ENCODE data around the gene AP5B1.
"Not testable (repeated sequence)": the region's sequence is repeated elsewhere in the genome, so short reads cannot be mapped to it uniquely, and the experiment has no call there.

The AP5B1 gene

GRCh38 chr11:65771589-65772112, 9.1 kb downstream of the AP5B1 start:
- Histone ChIP-seq H3K27me3 (ENCODE audit: insufficient read depth, low read length) (no peaks in the 10 kb centered on the region), H3K4me1 (ENCODE audit: insufficient read depth, low read length) (no peaks in the 10 kb centered on the region), H3K9me3 (ENCODE audit: insufficient read depth, low read depth, low read length) (no peaks in the 10 kb centered on the region), H3K36me3 (ENCODE audit: insufficient read depth, low read depth, low read length) (peaks cover 4% of the 10 kb centered on the region; the same call in 1 of the 2 replicates), H3K9ac (ENCODE audit: low read depth, low read length) (no peak overlapping the region), H3K27ac (ENCODE audit: low read length) (no peak overlapping the region), H3K4me3 (ENCODE audit: low read length) (no peak overlapping the region)

GRCh38 chr11:65770951-65771567, 9.7 kb downstream of the AP5B1 start:
- no peaks in the 10 kb centered on the region for H3K4me1 ChIP-seq (ENCODE audit: insufficient read depth, low read length)
- no peaks in the 10 kb centered on the region for H3K27me3 ChIP-seq (ENCODE audit: insufficient read depth, low read length)
- no peak overlapping the region for H3K4me3 ChIP-seq (ENCODE audit: low read length)
- H3K27ac ChIP-seq (ENCODE audit: low read length): no peak overlapping the region
- H3K36me3 ChIP-seq (ENCODE audit: insufficient read depth, low read depth, low read length): no peaks in the 10 kb centered on the region
- no peak overlapping the region for H3K9ac ChIP-seq (ENCODE audit: low read depth, low read length)
- H3K9me3 ChIP-seq (ENCODE audit: insufficient read depth, low read depth, low read length): no peaks in the 10 kb centered on the region

- not testable (repeated sequence) for H3K27ac ChIP-seq (ENCODE audit: low read length); H3K9ac ChIP-seq (ENCODE audit: low read depth, low read length)
These were observed 13.0 kb downstream of the AP5B1 start for GRCh38 chr11:65767806-65768205.

GRCh38 chr11:65767406-65767805, 13.4 kb downstream of the AP5B1 start:
- no peaks in the 10 kb centered on the region for H3K36me3 ChIP-seq (ENCODE audit: insufficient read depth, low read depth, low read length)
- no peaks in the 10 kb centered on the region for H3K27me3 ChIP-seq (ENCODE audit: insufficient read depth, low read length)
- H3K9me3 ChIP-seq (ENCODE audit: insufficient read depth, low read depth, low read length): no peaks in the 10 kb centered on the region
- H3K9ac ChIP-seq (ENCODE audit: low read depth, low read length): no peak overlapping the region
- no peak overlapping the region for H3K27ac ChIP-seq (ENCODE audit: low read length)
- H3K4me3 ChIP-seq (ENCODE audit: low read length): no peak overlapping the region
- no peaks in the 10 kb centered on the region for H3K4me1 ChIP-seq (ENCODE audit: insufficient read depth, low read length)

More at GRCh38 chr11:65767806-65768205, 13.0 kb downstream of the AP5B1 start:
- H3K27me3 ChIP-seq (ENCODE audit: insufficient read depth, low read length); H3K36me3 ChIP-seq (ENCODE audit: insufficient read depth, low read depth, low read length); H3K4me1 ChIP-seq (ENCODE audit: insufficient read depth, low read length); H3K9me3 ChIP-seq (ENCODE audit: insufficient read depth, low read depth, low read length); H3K4me3 ChIP-seq (ENCODE audit: low read length): not testable (repeated sequence)

- H3K9ac ChIP-seq (ENCODE audit: low read depth, low read length): no peak overlapping the region
- H3K36me3 ChIP-seq (ENCODE audit: insufficient read depth, low read depth, low read length): no peaks in the 10 kb centered on the region
- H3K4me3 ChIP-seq (ENCODE audit: low read length): no peak overlapping the region
- H3K27me3 ChIP-seq (ENCODE audit: insufficient read depth, low read length): no peaks in the 10 kb centered on the region
- no peaks in the 10 kb centered on the region for H3K9me3 ChIP-seq (ENCODE audit: insufficient read depth, low read depth, low read length)
- H3K27ac ChIP-seq (ENCODE audit: low read length): no peak overlapping the region
- H3K4me1 ChIP-seq (ENCODE audit: insufficient read depth, low read length): no peaks in the 10 kb centered on the region
These were observed 14.2 kb downstream of the AP5B1 start for GRCh38 chr11:65766535-65766934.

- Histone ChIP-seq H3K9ac (ENCODE audit: low read depth, low read length) (no peak overlapping the region), H3K4me3 (ENCODE audit: low read length) (no peak overlapping the region), H3K36me3 (ENCODE audit: insufficient read depth, low read depth, low read length) (no peaks in the 10 kb centered on the region)
These were observed 16.3 kb downstream of the AP5B1 start for GRCh38 chr11:65764434-65764833.

GRCh38 chr11:65762816-65763215, 18.0 kb downstream of the AP5B1 start:
- H3K27ac ChIP-seq (ENCODE audit: low read length); H3K27me3 ChIP-seq (ENCODE audit: insufficient read depth, low read length); H3K9ac ChIP-seq (ENCODE audit: low read depth, low read length); H3K4me3 ChIP-seq (ENCODE audit: low read length); H3K4me1 ChIP-seq (ENCODE audit: insufficient read depth, low read length); H3K36me3 ChIP-seq (ENCODE audit: insufficient read depth, low read depth, low read length): not testable (repeated sequence)
- H3K9me3 ChIP-seq (ENCODE audit: insufficient read depth, low read depth, low read length): peaks cover 10% of the 10 kb centered on the region

More at GRCh38 chr11:65764434-65764833, 16.3 kb downstream of the AP5B1 start:
- no peaks in the 10 kb centered on the region for H3K4me1 ChIP-seq (ENCODE audit: insufficient read depth, low read length)
- no peak overlapping the region for H3K27ac ChIP-seq (ENCODE audit: low read length)
- no peaks in the 10 kb centered on the region for H3K27me3 ChIP-seq (ENCODE audit: insufficient read depth, low read length)
- H3K9me3 ChIP-seq (ENCODE audit: insufficient read depth, low read depth, low read length): peaks cover 7% of the 10 kb centered on the region

- H3K9me3 ChIP-seq (ENCODE audit: insufficient read depth, low read depth, low read length): peaks cover 10% of the 10 kb centered on the region
- not testable (repeated sequence) for H3K4me1 ChIP-seq (ENCODE audit: insufficient read depth, low read length); H3K27ac ChIP-seq (ENCODE audit: low read length); H3K4me3 ChIP-seq (ENCODE audit: low read length); H3K9ac ChIP-seq (ENCODE audit: low read depth, low read length); H3K27me3 ChIP-seq (ENCODE audit: insufficient read depth, low read length); H3K36me3 ChIP-seq (ENCODE audit: insufficient read depth, low read depth, low read length)
These were observed 18.6 kb downstream of the AP5B1 start for GRCh38 chr11:65762169-65762568.

GRCh38 chr11:65745049-65745448, 35.7 kb downstream of the AP5B1 start:
- Histone ChIP-seq H3K9me3 (ENCODE audit: insufficient read depth, low read depth, low read length) (no peaks in the 10 kb centered on the region; the same call in none of the 2 replicates), H3K4me1 (ENCODE audit: insufficient read depth, low read length) (no peaks in the 10 kb centered on the region), H3K4me3 (ENCODE audit: low read length) (no peak overlapping the region), H3K9ac (ENCODE audit: low read depth, low read length) (no peak overlapping the region), H3K27me3 (ENCODE audit: insufficient read depth, low read length) (peaks cover 23% of the 10 kb centered on the region), H3K36me3 (ENCODE audit: insufficient read depth, low read depth, low read length) (no peaks in the 10 kb centered on the region), H3K27ac (ENCODE audit: low read length) (no peak overlapping the region)

GRCh38 chr11:65744699-65745042, 36.1 kb downstream of the AP5B1 start:
- Histone ChIP-seq H3K9me3 (ENCODE audit: insufficient read depth, low read depth, low read length) (no peaks in the 10 kb centered on the region; the same call in none of the 2 replicates), H3K27me3 (ENCODE audit: insufficient read depth, low read length) (peaks cover 19% of the 10 kb centered on the region), H3K27ac (ENCODE audit: low read length) (no peak overlapping the region), H3K4me1 (ENCODE audit: insufficient read depth, low read length) (no peaks in the 10 kb centered on the region), H3K4me3 (ENCODE audit: low read length) (no peak overlapping the region), H3K9ac (ENCODE audit: low read depth, low read length) (no peak overlapping the region), H3K36me3 (ENCODE audit: insufficient read depth, low read depth, low read length) (no peaks in the 10 kb centered on the region)

GRCh38 chr11:65744026-65744698, 36.6 kb downstream of the AP5B1 start:
- no peaks in the 10 kb centered on the region for H3K4me1 ChIP-seq (ENCODE audit: insufficient read depth, low read length)
- H3K27me3 ChIP-seq (ENCODE audit: insufficient read depth, low read length): peaks cover 14% of the 10 kb centered on the region; the same call in 1 of the 2 replicates
- H3K9ac ChIP-seq (ENCODE audit: low read depth, low read length): no peak overlapping the region
- no peaks in the 10 kb centered on the region for H3K36me3 ChIP-seq (ENCODE audit: insufficient read depth, low read depth, low read length)
- H3K4me3 ChIP-seq (ENCODE audit: low read length): no peak overlapping the region
- H3K9me3 ChIP-seq (ENCODE audit: insufficient read depth, low read depth, low read length): no peaks in the 10 kb centered on the region; the same call in none of the 2 replicates
- H3K27ac ChIP-seq (ENCODE audit: low read length): no peak overlapping the region

GRCh38 chr11:65743681-65744025, 37.1 kb downstream of the AP5B1 start:
- Histone ChIP-seq H3K36me3 (ENCODE audit: insufficient read depth, low read depth, low read length) (no peaks in the 10 kb centered on the region), H3K27me3 (ENCODE audit: insufficient read depth, low read length) (peaks cover 13% of the 10 kb centered on the region; the same call in 1 of the 2 replicates), H3K9me3 (ENCODE audit: insufficient read depth, low read depth, low read length) (no peaks in the 10 kb centered on the region; the same call in none of the 2 replicates), H3K4me3 (ENCODE audit: low read length) (no peak overlapping the region), H3K27ac (ENCODE audit: low read length) (no peak overlapping the region), H3K9ac (ENCODE audit: low read depth, low read length) (no peak overlapping the region), H3K4me1 (ENCODE audit: insufficient read depth, low read length) (no peaks in the 10 kb centered on the region)

Data from iPS-20b (cell line).